A172 (cell line): ENCODE results near the gene GNAT2. TPM values are rescaled to one million over a fixed set of nuclear protein-coding genes. Genes with fewer than 3 reads are reported as not detected.

Experiments
- DNase-seq: peaks from one replicate; pipeline ENCODE4 v3.0.0-alpha.2; 2015; ENCODE audit warnings: low spot score
- total RNA-seq: library from RNA; depleted of rRNA; stranded (reverse); fragments of >200 nt; shearing (Covaris generic); gene quantifications from 2 replicates; pipeline ENCODE4 v1.2.3, GENCODE V29; 2014

The GNAT2 gene
- total RNA-seq, 1 experiment from 2014 or later, result not detected

- no peak for DNase-seq
These were observed 8.4 kb upstream of the GNAT2 start for GRCh38 chr1:109627692-109628399.

DNA sequence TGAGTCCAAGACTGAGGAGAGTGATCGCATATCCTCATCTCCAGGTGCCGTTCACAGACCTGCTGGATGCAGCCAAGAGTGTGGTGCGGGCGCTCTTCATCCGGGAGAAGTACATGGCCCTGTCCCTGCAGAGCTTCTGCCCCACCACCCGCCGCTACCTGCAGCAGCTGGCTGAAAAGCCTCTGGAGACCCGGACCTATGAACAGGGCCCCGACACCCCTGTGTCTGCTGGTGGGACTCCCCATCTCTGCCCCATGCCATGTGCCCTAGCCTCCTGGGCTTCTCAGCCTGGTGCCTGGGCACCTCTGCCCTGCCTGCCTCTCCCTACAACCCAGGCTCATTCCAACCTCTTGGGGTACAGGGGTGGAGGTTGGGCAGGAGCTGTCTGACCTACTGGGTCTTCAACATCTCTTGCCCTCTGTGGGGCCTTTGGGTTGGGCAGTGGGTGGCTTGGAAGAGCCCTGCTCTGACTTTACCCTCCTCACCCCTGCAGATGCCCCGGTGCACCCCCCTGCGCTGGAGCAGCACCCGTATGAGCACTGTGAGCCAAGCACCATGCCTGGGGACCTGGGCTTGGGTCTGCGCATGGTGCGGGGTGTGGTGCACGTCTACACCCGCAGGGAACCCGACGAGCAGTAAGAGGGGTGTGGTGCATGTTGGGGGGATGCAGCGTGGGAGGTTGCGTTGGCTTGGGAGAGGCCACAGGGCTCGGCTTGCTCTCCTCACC, 7.4 kb upstream of the GNAT2 start:
- DNase-seq, result no peak

DNA sequence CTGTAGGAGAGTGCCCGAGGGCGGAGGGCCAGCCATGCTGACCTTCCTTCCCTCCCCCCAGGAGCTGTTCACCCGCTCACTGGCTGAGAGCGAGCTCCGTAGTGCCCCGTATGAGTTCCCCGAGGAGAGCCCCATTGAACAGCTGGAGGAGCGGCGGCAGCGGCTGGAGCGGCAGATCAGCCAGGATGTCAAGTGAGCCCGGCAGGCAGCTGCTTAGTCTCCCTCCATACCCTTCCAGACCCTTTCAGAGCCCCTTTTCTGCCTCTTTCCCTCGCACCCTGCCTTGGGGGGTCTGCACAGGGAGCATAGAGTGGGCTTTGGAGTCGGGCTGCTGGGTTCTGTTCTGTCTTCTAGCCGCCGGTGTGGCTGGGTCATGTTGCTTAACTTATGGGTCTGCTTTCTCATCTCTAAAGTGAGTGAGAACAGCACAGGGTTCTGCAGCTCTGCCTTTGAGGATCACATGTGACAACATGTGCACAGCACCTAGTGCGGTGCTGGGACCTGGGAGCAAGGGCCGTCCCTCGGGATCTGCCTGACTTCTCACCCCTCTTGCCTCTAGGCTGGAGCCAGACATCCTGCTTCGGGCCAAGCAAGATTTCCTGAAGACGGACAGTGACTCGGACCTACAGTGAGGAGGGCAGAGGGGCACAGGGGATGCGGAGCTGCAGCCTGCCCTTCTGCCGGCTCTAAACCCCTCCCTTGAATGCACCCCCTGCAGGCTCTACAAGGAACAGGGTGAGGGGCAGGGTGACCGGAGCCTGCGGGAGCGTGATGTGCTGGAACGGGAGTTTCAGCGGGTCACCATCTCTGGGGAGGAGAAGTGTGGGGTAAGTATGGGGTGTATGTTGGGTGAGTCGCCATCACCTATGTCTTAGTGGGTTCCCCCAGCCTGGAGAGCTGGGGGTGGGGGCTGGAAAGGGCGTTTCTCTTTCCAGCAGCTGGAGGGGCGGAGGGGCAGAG, 6.5 kb upstream of the GNAT2 start:
- DNase-seq, result no peak

GRCh38 chr1:109625176-109625575, 5.8 kb upstream of the GNAT2 start:
- DNase-seq, result no peak

- no peak for DNase-seq
These were observed 5.0 kb upstream of the GNAT2 start for GRCh38 chr1:109624201-109625010.

GRCh38 chr1:109623601-109624161, 4.3 kb upstream of the GNAT2 start:
- DNase-seq, result no peak

GRCh38 chr1:109622895-109623294, 3.5 kb upstream of the GNAT2 start:
- no peak for DNase-seq

GRCh38 chr1:109622137-109622892, 2.9 kb upstream of the GNAT2 start:
- no peak for DNase-seq

DNA sequence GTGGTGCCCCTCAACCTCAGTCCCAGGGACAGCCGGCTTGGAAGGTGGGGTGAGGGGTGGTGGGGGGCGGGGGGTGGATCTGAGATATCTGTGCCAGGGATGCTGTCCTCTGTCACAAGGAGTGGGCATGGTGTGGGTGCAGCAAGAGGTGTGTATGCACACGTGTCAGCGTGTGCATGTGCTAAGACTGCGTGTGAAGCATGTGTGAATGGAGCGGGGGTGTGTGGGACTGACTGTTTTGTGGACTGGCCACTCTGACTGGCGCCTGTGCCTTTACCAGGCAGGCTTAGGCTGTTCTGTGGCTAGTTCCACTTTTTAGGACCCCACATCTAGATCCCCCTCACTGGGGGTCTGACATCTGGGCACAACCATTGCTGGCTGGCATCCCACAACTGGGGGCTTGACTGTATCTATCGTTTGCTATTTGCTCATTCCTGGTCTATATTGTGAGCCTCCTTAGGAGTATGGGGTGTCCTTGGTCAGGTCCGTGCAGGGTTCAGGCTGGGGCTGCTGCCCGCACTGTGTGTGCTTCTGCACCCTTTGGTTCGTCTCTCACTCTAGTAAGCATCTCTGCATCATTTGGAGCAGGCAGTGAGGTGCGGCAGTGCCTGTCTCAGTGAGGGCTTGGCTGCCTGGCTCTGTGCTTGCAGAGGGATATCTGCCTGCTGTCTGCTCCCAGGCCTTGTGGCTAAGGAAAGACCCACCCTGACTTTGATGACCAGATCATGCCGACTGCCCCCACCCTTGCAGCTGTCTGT, 2.1 kb upstream of the GNAT2 start:
- DNase-seq, result no peak

- DNase-seq, result peak; percentile 90
These were observed 1.4 kb upstream of the GNAT2 start for GRCh38 chr1:109620841-109621286.

DNA sequence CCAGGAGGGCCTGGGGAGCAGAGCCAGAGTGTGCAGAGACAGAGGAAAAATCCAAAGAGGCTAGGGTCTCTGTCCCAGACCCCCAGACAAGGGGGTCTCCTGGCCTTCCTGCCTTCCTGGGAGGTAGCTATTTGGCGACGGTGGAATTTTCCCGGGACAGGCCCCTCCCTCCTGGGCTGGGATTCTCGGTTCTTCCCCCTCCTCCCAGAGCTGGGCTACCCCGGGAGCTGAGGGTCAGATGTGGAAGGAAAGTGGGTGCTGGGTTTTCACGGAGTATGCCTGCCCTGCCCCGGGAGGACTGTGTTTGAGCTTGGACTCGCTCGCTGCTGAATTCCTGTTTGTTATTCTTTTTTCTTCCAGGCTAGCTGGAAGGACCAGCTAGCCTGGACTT, 980 bp upstream of the GNAT2 start:
- DNase-seq, result peak; percentile 31

DNA sequence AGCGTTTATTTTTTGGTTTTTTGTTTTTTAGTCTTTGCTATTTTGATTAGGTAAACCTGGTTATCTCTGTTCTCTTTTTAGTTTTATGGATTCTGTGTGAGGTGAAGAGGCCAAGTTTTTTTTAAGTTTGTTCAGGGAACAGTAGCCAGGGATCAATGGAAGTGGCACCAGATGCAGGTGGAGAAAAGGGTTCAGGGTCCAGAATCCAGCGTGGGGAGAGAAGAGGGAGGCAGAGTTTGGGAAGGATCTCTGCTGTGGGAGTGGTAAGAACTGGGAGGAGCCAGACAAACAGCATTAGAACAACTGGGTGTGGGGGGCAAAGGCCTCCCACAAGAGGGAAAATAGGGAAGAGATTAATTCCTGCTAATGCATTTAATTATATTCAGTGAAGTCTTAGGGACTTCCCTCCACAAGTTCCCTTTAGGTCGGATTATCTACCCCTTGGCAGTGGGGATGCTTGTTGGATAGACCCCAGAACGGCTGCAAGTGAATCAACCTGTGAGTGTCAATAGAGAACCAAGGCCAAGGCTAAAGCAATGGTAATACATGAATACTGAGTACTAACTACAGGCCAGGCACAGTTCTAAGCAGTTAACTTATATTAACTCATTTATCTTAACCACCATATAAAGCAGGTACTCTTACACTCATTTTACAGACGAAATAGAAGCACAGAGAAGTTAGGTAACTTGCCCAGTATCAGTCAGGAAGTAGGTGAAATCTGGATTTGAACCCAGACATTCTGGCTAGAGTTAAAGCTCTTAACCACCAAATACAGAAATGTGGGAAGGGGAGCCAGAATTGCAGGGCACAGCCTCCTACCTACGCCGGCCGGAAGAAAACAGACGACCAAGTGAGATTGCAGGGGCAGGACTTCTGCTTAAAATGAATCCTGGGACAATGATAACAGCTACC, 498 bp downstream of the GNAT2 start:
- DNase-seq, result no peak

- DNase-seq, result peak; percentile 69
These were observed 2.1 kb downstream of the GNAT2 start for GRCh38 chr1:109617291-109617801.

DNA sequence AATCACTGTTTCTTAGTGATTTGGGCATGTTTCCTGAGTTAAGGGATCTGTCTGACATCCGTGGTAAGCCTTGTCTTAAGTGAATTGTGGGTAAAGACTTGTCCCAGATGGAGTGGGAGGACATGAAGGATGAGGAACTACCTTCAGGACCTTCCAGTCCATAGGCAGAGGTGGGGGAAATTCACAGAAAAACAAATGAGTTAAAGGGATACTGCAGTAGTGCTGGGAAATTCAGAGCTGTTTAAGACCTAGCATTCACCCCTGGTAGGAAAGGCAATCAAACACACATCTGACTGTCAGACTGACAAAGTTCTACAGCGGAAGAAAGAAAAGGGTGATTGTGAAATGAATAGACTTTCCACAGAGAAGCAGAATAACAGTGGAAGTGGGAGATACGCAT, 3.0 kb downstream of the GNAT2 start:
- no peak for DNase-seq

DNA sequence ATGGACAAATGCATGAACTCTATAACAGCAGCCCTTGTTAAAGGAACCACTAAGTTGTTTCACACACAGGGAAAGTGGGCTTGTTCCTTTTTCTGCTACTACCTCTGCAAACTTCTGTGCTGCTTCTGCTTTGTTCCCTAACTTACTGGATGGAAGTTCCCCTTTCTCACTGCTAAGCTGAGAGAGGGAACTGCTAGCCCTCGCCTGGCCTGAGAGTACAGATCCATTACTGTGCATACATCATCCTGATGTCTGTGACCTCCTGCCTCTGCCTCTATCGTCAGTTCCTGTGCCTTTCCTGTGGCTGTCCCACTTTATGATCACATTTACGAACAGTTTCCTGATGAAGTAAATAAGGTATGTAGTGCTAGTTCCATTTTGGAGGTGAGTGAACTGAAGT, 3.5 kb downstream of the GNAT2 start:
- DNase-seq, result no peak

DNA sequence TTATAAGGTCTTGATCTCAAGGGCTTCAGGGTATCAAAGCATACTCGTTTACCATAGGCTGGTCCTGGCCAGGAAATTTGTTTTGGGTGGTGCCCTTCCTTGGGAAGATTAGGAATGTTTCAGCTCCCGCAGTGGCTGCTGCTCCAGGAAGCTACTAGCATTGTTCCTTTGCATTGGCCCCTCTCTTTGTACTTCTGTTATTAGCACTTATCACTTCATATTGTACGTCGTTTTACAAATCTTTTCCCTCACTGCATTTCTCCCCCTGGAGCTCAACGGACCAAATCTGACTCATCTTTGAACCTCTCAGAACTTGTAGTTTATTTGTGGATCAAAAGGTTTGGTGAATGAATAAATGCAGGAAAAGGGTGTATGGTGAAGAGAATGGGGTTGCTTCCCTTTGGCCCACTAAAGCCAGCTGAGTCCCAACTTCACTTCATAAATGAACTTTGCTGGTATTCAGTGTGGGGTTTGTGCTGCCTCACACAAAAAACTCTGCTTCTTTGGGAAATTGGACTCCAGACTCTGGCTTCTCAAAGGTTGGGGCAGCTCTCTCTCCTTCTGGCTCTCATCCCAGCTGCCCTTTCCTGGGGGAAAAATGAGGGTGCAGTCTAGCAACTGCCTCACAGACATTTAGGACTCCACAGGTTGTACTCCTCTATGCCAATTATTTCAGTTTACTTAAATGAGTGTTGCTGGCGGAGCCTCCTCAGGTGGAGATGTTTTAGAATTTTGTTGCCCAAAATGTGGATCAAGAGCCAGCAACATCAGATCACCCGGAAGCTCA, 5.9 kb downstream of the GNAT2 start:
- no peak for DNase-seq

DNA sequence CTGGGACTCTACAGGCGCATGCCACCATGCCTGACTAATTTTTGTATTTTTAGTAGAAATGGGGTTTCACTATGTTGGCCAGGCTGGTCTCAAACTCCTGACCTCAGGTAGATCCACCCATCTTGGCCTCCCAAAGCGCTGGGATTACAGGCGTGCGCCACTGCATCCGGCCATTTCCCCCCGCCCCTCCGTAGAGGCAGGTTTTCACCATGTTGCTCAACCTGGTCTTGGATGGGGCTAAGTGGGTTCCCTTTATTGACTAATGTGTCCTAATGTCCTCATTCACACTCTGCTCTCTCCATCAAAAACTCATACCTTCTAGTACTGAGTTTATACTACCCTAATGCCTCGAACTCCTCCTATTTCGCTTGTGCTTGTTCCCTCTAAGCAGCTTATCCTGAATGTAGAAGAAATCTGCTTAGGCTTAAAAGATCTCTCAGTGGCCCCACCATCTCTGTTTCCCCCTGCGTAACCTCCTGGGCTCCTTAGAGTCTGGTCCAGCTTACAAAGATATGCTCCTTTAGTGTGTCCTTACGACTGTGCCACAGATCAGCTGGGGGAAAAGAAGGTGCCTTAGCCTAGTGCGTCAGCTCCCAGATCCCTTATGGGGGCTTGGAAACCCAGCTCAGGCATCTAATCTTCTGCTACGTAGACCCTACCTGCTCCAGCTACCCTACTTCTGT, 8.0 kb downstream of the GNAT2 start:
- no peak for DNase-seq
